GM12864 (cell line): ENCODE results near the gene SULT4A1.

Experiments used
- DNase-seq: peaks from one replicate; pipeline ENCODE4 v3.0.0-alpha.2; 2011; ENCODE audit warnings: low read depth
- H3K4me3 ChIP-seq: 2 replicates; pipeline ENCODE4 v1.5.1; 2011; ENCODE audit warnings: mild to moderate bottlenecking, low read depth, low read length, control low read depth
- CTCF ChIP-seq: IDR thresholded peaks from 2 replicates; pipeline ENCODE4 v1.5.1; 2011; ENCODE audit warnings: low read depth, mild to moderate bottlenecking, moderate library complexity, low read length, control low read depth, inconsistent platforms; ENCODE audit errors: missing control alignments

The SULT4A1 gene

GRCh38 chr22:43838571-43839307, 23.6 kb downstream of the SULT4A1 start:
- TF ChIP-seq CTCF: no peak
- DNase-seq: no peak

GRCh38 chr22:43838161-43838560, 24.2 kb downstream of the SULT4A1 start:
- DNase-seq: no peak
- no peak for TF ChIP-seq CTCF
- no peak overlapping the region for H3K4me3 ChIP-seq

More at GRCh38 chr22:43838571-43839307, 23.6 kb downstream of the SULT4A1 start:
- no peak overlapping the region for H3K4me3 ChIP-seq

GRCh38 chr22:43837666-43838065, 24.6 kb downstream of the SULT4A1 start:
- TF ChIP-seq CTCF: no peak
- DNase-seq: no peak

GRCh38 chr22:43835736-43836135, 26.6 kb downstream of the SULT4A1 start:
- H3K4me3 ChIP-seq: no peak overlapping the region
- no peak for TF ChIP-seq CTCF
- DNase-seq: no peak

More at GRCh38 chr22:43837666-43838065, 24.6 kb downstream of the SULT4A1 start:
- H3K4me3 ChIP-seq: no peak overlapping the region

- no peak for TF ChIP-seq CTCF
- no peak overlapping the region for H3K4me3 ChIP-seq
- DNase-seq: no peak
Observed at GRCh38 chr22:43835166-43835565, 27.1 kb downstream of the SULT4A1 start.

- no peak for DNase-seq
- no peak for TF ChIP-seq CTCF
- H3K4me3 ChIP-seq: no peak overlapping the region
Observed at GRCh38 chr22:43833286-43834240, 28.8 kb downstream of the SULT4A1 start.
